HG03432 (cell line): ENCODE measurements around the gene C17orf114.

Experiments used
- ATAC-seq: cut with Tn5 transposase; IDR thresholded peaks from one replicate; pipeline ENCODE4 v1.9.1; 2021; ENCODE audit warnings: mild to moderate bottlenecking, moderate library complexity; ENCODE audit not compliant: unreplicated experiment

C17orf114 gene

GRCh38 chr17:4802228-4802627 is at the start of gene C17orf114:
Gene C17orf114, minus strand, starts transcription at chr17:4802328.
- no peak for ATAC-seq

DNA sequence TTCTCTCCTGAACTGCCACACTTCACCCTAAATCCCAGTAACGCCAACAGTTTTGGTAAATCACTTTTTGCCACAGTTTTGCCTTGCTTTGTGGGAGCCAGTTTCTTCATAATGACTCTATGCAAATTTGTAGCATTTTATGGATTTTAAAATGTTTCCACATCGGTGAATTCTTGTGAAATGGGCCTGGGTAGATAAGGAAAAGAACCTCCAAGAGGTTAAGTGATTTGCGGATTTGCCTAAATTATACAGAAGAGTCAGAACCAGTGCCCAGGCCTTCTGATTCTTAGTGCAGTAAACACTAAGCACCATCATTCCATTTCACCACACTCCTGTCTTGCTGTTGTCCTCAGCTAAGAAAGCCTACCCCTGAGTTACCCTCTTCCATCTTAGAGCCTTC is 49.0 kb upstream of the C17orf114 start:
- no peak for ATAC-seq

- no peak for ATAC-seq
These were observed 48.1 kb upstream of the C17orf114 start for GRCh38 chr17:4850246-4850645.

DNA sequence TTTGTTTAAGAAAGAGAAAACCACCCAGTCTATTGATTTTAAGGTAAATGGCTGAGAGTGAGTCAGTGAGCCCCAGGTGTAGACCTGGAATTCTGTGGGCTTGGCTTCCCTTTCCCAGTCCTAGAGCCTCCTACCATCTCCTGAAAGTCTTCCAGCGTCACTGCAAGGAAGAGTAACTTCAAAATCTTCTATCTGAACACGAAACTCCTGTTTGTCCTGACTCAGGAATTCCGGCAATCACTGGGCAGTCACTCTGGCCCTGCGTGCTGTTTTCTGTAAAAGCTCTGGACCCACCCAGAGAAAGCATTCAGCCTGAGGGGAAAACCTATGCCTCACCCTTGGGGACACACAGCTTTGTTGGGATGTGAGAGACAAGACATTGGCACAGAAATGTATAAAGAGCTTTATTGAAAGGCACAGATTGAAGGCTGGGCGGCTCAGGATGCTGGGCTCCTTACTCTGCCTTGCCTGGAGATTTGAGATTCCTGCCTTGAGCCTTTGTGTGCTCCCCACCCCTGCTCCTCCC is 46.9 kb upstream of the C17orf114 start:
- no peak for ATAC-seq

- no peak for ATAC-seq
These were observed 44.7 kb upstream of the C17orf114 start for GRCh38 chr17:4846635-4847390.

DNA sequence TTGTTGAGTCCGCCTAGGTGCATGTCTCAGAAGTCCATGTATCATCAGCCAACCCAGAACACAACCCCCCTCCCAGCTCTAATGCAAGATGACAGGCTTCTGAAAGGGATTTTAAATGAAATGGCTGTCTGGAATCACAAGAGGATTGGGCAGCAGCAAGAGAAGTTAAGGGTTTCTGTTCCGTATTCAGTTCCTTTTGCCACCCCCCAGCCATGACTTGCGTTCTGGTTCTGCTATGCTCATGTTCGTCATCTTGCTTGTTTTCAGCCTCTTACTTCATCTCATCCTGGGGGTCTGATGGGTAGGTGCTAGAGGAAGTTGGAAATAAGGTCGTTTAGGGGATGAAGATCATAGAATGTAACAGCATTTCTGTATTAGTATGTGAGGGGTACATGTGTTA is 43.0 kb upstream of the C17orf114 start:
- ATAC-seq = no peak

DNA sequence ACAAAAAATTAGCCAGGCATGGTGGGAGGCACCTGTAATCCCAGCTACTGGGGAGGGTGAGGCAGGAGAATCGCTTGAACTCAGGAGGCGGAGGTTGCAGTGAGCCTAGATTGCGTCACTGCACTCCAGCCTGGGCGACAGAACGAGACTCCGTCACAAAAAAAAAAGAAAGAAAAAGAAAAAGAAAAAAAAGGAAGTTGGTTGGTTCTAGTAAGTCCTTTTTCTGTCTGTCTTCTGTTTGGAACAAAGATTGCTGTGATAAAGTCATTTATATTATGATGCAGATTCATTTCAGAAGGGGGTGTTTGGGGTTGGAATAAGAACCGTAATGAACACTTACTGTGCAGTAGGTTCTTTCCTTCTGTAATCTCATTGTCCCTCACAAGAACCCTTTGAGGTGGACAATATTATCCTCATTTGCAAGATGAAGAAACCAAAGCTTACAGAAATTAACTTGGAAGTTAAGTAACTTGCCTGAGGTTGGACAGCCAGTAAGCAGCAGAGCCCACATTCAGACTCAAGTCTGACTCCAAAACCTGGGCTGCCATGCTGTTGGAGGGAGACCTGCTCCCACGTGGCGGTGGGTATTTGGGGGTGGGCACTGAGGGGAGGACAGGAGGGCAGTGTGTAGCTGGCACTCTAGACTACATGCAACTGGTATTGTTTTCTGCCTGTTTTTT is 41.3 kb upstream of the C17orf114 start:
- no peak for ATAC-seq

DNA sequence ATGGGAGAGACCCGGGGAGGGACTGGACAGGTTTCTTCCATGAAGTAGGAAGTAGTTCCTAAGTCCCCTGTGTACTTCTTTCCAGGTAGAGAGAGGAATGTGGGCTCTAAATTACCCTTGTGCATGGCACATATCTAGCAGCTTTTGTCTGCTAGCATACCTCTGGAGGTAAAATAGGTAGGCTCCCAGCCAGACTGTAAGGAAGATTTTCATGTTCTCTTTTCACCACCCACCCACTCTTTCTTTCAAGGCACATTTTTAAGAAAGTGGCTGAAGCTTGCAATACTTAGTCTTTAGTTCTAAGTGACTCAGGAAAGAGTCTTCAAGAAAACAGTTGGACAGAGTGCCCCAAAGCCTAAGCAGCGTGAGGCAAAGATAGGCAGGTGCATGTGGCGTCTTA is 40.2 kb upstream of the C17orf114 start:
- ATAC-seq = no peak

DNA sequence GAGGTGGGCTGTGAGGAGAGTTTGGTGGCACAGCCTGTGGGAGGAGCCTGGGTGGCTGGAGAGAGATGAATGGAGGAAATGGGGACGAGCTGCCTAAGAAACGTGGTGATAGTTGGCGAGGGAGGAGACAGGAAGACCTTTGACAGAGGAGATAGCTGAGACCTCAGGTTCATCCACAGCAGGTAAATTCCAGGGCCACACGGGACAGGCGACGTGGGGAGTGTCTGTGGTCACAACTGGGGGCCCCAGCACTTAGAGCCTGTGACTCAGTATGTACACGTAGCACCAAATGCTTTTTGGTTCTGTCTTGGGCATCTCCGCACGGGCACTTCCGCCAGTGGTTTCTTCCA is 38.7 kb upstream of the C17orf114 start:
- ATAC-seq = no peak

- ATAC-seq = no peak
These were observed 38.1 kb upstream of the C17orf114 start for GRCh38 chr17:4839965-4840892.

GRCh38 chr17:4839221-4839620 is 37.1 kb upstream of the C17orf114 start:
- ATAC-seq = no peak

GRCh38 chr17:4838309-4838785 is 36.2 kb upstream of the C17orf114 start:
- ATAC-seq = no peak

DNA sequence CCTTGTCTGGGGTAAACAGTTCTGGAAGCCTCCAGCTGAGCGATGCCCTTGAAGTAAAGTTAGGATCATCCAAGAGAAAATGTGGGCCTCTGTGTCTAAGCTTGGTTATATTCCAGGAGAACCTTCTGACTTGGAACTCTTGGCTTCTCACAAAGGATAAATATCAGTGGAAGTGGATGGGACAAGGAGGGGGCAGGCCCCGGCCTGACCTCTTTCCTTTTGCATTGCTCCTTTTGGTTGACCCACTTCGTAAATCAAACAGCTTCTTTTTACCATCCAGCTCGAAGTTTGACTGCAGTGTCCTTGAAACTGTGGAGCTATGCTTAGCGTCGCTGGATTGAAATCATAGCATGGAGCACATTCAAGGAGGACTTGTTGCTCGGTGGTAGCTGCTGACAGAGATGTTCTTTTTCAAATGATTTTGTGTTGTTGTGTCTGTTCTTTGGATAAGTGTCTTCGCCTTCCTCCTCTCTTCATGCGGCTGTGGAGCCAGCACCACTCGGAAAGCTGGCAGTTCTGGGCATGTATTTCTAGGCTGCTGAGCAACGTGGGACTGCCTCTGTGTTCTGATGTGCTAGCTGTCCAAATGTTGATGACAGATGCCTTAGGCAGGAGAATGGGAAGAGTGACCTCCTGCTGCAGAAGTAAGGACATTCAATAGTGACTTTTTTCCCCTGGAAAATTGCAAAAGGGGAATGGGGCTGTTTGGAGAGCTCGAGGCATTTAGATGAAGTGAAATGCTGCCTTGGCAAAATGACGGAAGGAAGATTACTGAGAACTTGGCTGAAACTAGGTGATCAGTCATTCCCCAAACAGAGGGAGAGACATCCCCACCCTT is 35.6 kb upstream of the C17orf114 start:
- ATAC-seq = no peak

DNA sequence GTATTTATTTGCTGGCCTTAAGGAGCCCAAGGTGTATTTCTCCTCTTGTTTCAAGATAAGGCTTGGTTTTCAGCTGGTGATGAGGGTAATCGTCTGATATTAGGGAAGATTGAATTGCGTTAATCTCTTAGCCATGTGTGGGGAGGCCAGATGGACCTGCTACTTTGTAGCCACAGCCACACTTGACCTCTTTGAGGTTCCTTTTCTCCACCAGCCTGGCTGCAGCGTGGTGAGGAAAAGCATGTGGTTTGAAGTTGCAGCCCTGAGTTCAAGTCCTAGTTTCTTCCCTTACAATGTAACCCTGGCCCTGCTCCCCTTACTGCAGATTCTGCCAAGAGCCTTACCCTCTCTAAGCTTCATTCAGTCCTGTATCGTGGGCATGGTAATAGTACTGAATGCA is 34.1 kb upstream of the C17orf114 start:
- ATAC-seq = no peak

DNA sequence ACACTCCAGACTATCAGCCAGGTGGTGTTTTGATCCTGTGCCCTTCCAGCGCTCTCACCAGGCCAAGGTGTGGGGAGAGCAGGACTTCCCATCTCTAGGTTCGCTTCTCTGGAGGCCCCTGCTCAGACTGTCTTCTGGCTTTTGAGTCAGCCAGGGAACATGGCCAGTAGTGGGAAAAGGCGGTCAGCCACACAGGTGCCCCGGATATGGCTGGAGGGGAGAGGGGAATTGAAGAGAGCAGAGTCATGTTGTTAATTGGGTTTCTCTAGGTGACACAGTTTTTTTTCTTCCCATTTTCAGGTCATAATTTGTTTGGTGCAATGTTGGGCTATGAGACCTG is 32.5 kb upstream of the C17orf114 start:
- ATAC-seq = no peak

- no peak for ATAC-seq
These were observed 32.0 kb upstream of the C17orf114 start for GRCh38 chr17:4833941-4834680.

- ATAC-seq = peak; percentile 89
These were observed 31.2 kb upstream of the C17orf114 start, which contains the start of gene MINK1 for GRCh38 chr17:4833178-4833940. Gene MINK1, plus strand, starts transcription at chr17:4833340. Its CDS starts 244 bp downstream, at chr17:4833584.

DNA sequence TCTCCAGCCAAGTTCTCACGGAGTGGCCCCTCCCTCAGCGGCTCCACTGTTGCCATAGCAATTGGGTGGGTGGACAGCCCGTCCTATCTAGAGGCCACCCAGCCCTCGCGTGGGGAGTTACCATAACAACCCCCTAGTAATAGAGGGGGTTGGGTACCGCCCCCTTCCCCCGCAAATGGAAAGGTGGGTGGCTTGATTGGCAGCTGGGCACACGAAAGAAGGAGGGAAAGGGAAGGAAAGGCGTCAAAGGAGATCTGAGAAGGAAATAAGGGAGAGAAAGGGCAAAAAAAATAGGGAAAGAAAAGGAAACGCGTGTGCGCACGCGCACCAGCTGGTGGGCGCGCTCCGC is 30.7 kb upstream of the C17orf114 start:
- peak; percentile 9 for ATAC-seq

- ATAC-seq = no peak
These were observed 25.3 kb upstream of the C17orf114 start for GRCh38 chr17:4827399-4827798.
